ENCODE data around the gene GXYLT2. TPM values are rescaled to one million over a fixed set of nuclear protein-coding genes. Genes with fewer than 3 reads are reported as not detected.

The GXYLT2 gene
- total and polyA plus RNA-seq, 7 donors, result 1.4 to 17.4 (median 6.8) TPM

GRCh38 chr3:72847751-72848702, 39.8 kb upstream of the GXYLT2 start, which contains the start of gene SHQ1:
TSS of gene SHQ1 (minus strand) at chr3:72848445. CDS start at chr3:72848340, 105 bp downstream.
- Histone ChIP-seq H3K9me3 (no peaks in the 10 kb centered on the region), H3K36me3 (no peaks in the 10 kb centered on the region), H3K4me1 (peaks cover 0 to 23% (median 18%) of the 10 kb centered on the region in 4 donors), H3K4me3 (peak within 1 kb of the TSS; percentile 67 to 81 (median 74)), H3K27me3 (no peaks in the 10 kb centered on the region), H3K27ac (peak within 1 kb of the TSS; percentile 81 to 87 (median 82))
- DNase-seq, result peak; percentile 98
- TF ChIP-seq POLR2AphosphoS5 (IDR thresholded peaks at IDR 0.05) (peak; percentile 63 to 87 (median 72)), EP300 (IDR thresholded peaks at IDR 0.05) (no peak), POLR2A (IDR thresholded peaks at IDR 0.05) (peak in 1 of 2 donors; percentile 36), CTCF (IDR thresholded peaks at IDR 0.05) (no peak)
- intact Hi-C loops (cut with DNase I), result loop anchor here (5.0 kb wide), 3 partner anchors 44 to 209 kb away; partner anchors contain the start of gene PPP4R2
- WGBS, 2 donors, result 0% methylated on average over 86 of the region's 86 CpGs

DNA sequence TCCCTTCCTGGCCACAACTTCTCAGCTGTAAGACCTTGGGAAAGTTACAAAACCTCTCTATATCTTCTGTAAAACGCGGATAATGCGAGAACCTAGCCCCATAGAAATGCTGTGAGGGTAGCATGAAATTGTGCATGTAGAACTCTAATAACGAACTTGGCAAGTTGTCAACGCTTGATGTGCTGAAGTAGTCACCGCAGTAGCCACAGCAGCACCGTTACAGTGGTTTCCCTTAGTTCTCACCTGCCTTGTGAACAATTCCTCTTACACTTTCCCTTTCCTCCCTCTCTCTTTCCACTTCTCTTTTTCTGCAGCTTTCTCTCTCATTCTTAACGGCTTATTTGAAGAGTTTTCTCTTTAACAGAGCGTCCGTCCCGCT, 39.2 kb upstream of the GXYLT2 start:
- intact Hi-C loops (cut with DNase I), result loop anchor here (5.0 kb wide), 3 partner anchors 44 to 209 kb away; partner anchors contain the start of gene PPP4R2
- peak overlapping the region in 2 of 4 donors; percentile 84 to 87 for H3K27ac ChIP-seq

DNA sequence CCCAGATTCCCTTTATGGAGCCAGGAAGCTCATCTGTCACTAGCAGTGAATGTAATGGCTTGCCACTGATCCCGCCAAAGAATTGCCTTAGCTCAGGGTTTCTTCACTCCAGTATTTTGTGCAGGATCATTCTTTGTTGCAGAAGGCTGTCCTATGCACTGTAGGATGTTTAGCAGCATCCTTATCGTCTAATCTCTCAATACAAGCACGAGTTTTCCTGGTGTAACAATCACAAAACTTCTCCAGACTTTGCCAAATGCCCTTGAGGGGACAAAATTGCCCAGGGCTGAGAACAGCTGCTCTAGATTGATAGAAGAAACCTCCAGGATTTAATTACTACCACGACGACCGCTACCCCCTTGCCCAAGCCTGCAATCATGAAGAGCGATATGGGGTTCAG, 32.8 kb upstream of the GXYLT2 start:
- TF ChIP-seq CTCF (IDR thresholded peaks at IDR 0.05), result no peak
- no peak for TF ChIP-seq POLR2A (IDR thresholded peaks at IDR 0.05)
- TF ChIP-seq EP300 (IDR thresholded peaks at IDR 0.05), result no peak
- no peak for TF ChIP-seq POLR2AphosphoS5 (IDR thresholded peaks at IDR 0.05)
- no peaks in the 10 kb centered on the region for H3K36me3 ChIP-seq
- DNase-seq, result no peak
- 76 to 85% methylated on average over 7 of the region's 7 CpGs for WGBS, 2 donors
- no peak overlapping the region for H3K4me3 ChIP-seq
- no peaks in the 10 kb centered on the region for H3K4me1 ChIP-seq
- intact Hi-C loops (cut with DNase I), result no loop called here
- H3K27me3 ChIP-seq, result peaks cover 0 to 9% (median 0%) of the 10 kb centered on the region in 3 donors
- H3K27ac ChIP-seq, result no peak overlapping the region
- no peaks in the 10 kb centered on the region for H3K9me3 ChIP-seq

More for the DNA sequence above, 39.2 kb upstream of the GXYLT2 start:
- no peaks in the 10 kb centered on the region for H3K36me3 ChIP-seq
- TF ChIP-seq EP300 (IDR thresholded peaks at IDR 0.05) (no peak), POLR2AphosphoS5 (IDR thresholded peaks at IDR 0.05) (no peak), POLR2A (IDR thresholded peaks at IDR 0.05) (no peak), CTCF (IDR thresholded peaks at IDR 0.05) (no peak)
- no peaks in the 10 kb centered on the region for H3K9me3 ChIP-seq
- WGBS, 2 donors, result 1% methylated on average over 11 of the region's 11 CpGs
- H3K27me3 ChIP-seq, result no peaks in the 10 kb centered on the region
- no peak for DNase-seq
- H3K4me1 ChIP-seq, result peaks cover 0 to 23% (median 18%) of the 10 kb centered on the region in 4 donors
- peak overlapping the region; percentile 67 to 81 (median 74) for H3K4me3 ChIP-seq

DNA sequence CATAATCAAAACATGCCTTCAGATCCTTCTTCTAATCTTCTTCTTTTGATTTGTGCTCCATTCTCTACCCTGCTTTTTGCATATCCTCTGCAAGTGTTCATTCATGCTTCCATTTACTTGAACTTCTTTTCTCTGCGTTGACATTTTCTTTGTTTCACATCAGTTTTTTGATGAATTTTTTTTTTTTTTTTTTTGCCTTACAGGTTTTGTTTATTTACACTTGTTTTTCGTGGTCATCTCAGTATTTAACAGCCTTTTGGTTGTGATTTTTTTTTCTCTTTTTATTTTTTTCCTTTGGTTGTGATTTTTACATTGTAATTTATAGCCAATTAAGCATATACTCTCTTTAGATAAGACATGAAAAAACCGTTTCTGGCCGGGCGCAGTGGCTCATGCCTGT, 27.8 kb upstream of the GXYLT2 start:
- no peak overlapping the region for H3K4me3 ChIP-seq
- no peak for DNase-seq
- no peak overlapping the region for H3K27ac ChIP-seq
- H3K9me3 ChIP-seq, result no peaks in the 10 kb centered on the region
- TF ChIP-seq POLR2A (IDR thresholded peaks at IDR 0.05) (no peak), EP300 (IDR thresholded peaks at IDR 0.05) (no peak), POLR2AphosphoS5 (IDR thresholded peaks at IDR 0.05) (no peak), CTCF (IDR thresholded peaks at IDR 0.05) (no peak)
- 80 to 84% methylated on average over 5 of the region's 5 CpGs for WGBS, 2 donors
- intact Hi-C loops (cut with DNase I), result no loop called here
- peaks cover 0 to 8% (median 0%) of the 10 kb centered on the region in 3 donors for H3K27me3 ChIP-seq
- H3K36me3 ChIP-seq, result no peaks in the 10 kb centered on the region
- H3K4me1 ChIP-seq, result no peaks in the 10 kb centered on the region

Data from sigmoid colon (tissue), 7 donors.